ENCODE results near the gene ELF4. TPM values are rescaled to one million over a fixed set of nuclear protein-coding genes. Genes with fewer than 3 reads are reported as not detected.
"Not testable (repeated sequence)": the region's sequence is repeated elsewhere in the genome, so short reads cannot be mapped to it uniquely, and the experiment has no call there.

The ELF4 gene
- total RNA-seq, 3 donors from 2014 or later (not counting 1 experiment from before 2014, with no cell fraction given) = 83.3 to 105 (median 98.7) TPM

DNA sequence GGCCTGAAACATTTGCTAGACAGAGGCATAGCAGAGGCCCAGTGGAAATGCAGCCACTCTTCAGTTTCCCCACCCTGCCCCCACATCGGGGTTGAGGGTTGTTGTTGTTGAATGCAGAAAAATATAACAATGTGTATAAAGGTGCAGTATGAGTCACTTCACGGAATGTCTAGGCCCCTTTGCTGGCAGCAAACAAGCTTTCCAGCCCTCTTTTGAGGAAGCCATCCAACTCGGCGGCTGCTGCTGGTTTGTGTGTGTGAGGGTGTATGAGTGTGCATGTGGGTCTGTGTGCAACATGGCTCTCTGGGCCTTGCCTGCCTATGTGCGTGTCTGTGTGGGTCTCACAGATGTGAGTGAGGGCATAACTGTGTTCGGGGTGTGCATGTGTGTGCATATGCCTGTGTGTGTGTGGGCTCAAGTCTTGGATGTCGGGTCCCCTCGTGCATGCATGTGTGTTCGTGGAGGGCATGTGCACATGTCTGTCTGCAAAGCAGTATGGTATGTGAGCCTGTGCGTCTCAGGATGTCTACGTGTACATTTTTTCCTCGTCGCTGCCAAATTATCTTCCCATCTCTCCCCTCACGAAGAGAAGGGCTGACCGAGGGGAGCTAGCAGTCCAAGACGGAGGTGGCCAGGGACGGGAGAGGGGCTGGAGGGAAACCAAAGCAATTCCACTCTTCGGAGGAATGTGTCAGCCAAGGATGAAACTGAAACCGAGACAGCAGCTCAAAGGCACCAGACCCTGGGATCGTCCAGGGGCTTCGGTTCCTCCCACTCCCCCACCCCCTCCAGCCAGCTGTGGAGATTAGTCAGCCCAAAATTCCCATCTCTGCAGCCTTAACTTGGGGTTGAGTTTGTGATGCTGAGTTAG, 8.4 kb upstream of the ELF4 start:
- peaks cover 29% of the 10 kb centered on the region for H3K4me1 ChIP-seq (ENCODE audit: control insufficient read depth, insufficient read depth, low read length)
- no peaks in the 10 kb centered on the region for H3K9me3 Mint-ChIP-seq
- no peaks in the 10 kb centered on the region for H3K36me3 Mint-ChIP-seq
- TF ChIP-seq, protein P1, sequence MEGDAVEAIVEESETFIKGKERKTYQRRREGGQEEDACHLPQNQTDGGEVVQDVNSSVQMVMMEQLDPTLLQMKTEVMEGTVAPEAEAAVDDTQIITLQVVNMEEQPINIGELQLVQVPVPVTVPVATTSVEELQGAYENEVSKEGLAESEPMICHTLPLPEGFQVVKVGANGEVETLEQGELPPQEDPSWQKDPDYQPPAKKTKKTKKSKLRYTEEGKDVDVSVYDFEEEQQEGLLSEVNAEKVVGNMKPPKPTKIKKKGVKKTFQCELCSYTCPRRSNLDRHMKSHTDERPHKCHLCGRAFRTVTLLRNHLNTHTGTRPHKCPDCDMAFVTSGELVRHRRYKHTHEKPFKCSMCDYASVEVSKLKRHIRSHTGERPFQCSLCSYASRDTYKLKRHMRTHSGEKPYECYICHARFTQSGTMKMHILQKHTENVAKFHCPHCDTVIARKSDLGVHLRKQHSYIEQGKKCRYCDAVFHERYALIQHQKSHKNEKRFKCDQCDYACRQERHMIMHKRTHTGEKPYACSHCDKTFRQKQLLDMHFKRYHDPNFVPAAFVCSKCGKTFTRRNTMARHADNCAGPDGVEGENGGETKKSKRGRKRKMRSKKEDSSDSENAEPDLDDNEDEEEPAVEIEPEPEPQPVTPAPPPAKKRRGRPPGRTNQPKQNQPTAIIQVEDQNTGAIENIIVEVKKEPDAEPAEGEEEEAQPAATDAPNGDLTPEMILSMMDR (IDR thresholded peaks at IDR 0.05) = no peak
- H3K9me3 ChIP-seq (ENCODE audit: control insufficient read depth, insufficient read depth, low read length) = no peaks in the 10 kb centered on the region
- no peak overlapping the region for H3K4me3 Mint-ChIP-seq
- no peak for DNase-seq
- intact Hi-C loops (cut with micrococcal nuclease) = no loop called here
- no peaks in the 10 kb centered on the region for H3K36me3 ChIP-seq (ENCODE audit: control insufficient read depth, insufficient read depth, low read length)
- H3K27ac Mint-ChIP-seq = no peak overlapping the region
- peaks cover 0 to 8% of the 10 kb centered on the region in 2 donors for H3K27me3 Mint-ChIP-seq (ENCODE audit: low read depth in 2 of 2)
- ATAC-seq = no peak
- WGBS (ENCODE audit: insufficient coverage) = 78% methylated on average over 13 of the region's 21 CpGs
- no peaks in the 10 kb centered on the region for H3K27me3 ChIP-seq (ENCODE audit: control insufficient read depth, insufficient read depth, low read length)
- H3K27ac ChIP-seq (ENCODE audit: low read length) = no peak overlapping the region
- H3K4me3 ChIP-seq (ENCODE audit: low read length) = no peak overlapping the region
- H3K4me1 Mint-ChIP-seq = peaks cover 10 to 17% of the 10 kb centered on the region in 2 donors

- no peaks in the 10 kb centered on the region for H3K36me3 ChIP-seq (ENCODE audit: control insufficient read depth, insufficient read depth, low read length)
- H3K4me1 ChIP-seq (ENCODE audit: control insufficient read depth, insufficient read depth, low read length) = peaks cover 29% of the 10 kb centered on the region
- H3K9me3 Mint-ChIP-seq = no peaks in the 10 kb centered on the region
- TF ChIP-seq, protein P1 (IDR thresholded peaks at IDR 0.05) = no peak
- no peak overlapping the region for H3K4me3 Mint-ChIP-seq
- H3K27me3 Mint-ChIP-seq (ENCODE audit: low read depth in 2 of 2) = no peaks in the 10 kb centered on the region
- H3K4me1 Mint-ChIP-seq = peaks cover 10 to 17% of the 10 kb centered on the region in 2 donors
- intact Hi-C loops (cut with micrococcal nuclease) = no loop called here
- ATAC-seq (no peak), DNase-seq (no peak)
- no peak overlapping the region for H3K27ac ChIP-seq (ENCODE audit: low read length)
- no peak overlapping the region for H3K27ac Mint-ChIP-seq
- H3K36me3 Mint-ChIP-seq = no peaks in the 10 kb centered on the region
- no peaks in the 10 kb centered on the region for H3K27me3 ChIP-seq (ENCODE audit: control insufficient read depth, insufficient read depth, low read length)
- WGBS (ENCODE audit: insufficient coverage) = 95% methylated on average over 6 of the region's 7 CpGs
- H3K9me3 ChIP-seq (ENCODE audit: control insufficient read depth, insufficient read depth, low read length) = no peaks in the 10 kb centered on the region
- H3K4me3 ChIP-seq (ENCODE audit: low read length) = no peak overlapping the region
Measured at GRCh38 chrX:130117166-130117565, 6.9 kb upstream of the ELF4 start.

DNA sequence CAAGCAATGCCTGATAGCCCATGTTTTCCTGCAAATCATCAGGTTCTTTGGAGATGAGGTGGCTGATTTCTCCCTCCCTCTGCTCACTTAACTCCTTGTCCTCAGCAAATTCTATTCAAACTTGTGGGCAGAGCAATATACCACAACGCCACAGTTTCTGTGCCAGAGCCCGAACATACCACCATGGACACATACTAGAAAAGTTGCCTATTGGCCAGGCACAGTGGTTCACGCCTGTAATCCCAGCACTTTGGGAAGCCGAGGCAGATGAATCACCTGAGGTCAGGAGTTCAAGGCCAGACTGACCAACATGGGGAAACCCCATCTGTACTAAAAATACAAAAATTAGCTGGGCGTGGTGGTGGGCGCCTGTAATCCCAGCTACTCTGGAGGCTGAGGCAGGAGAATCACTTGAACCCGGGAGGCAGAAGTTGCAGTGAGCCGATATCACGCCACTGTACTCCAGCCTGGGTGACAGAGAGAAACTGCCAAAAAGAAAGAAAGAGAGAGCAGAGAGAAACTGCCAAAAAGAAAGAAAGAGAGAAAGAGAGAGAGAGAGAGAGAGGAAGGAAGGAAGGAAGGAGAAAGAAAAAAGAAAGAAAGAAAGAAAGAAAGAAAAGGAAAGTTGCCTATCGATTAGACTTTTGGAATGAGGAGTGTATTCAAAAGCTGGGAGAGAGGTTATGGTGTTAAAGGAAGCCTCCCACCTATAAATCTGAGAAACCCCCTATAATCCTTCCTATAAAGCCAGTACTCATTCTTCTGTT, 5.0 kb upstream of the ELF4 start:
- intact Hi-C loops (cut with micrococcal nuclease); H3K4me3 Mint-ChIP-seq; H3K27me3 ChIP-seq (ENCODE audit: control insufficient read depth, insufficient read depth, low read length); H3K36me3 ChIP-seq (ENCODE audit: control insufficient read depth, insufficient read depth, low read length); H3K4me3 ChIP-seq (ENCODE audit: low read length); H3K9me3 Mint-ChIP-seq; H3K27me3 Mint-ChIP-seq (ENCODE audit: low read depth in 2 of 2); H3K27ac Mint-ChIP-seq; H3K27ac ChIP-seq (ENCODE audit: low read length); H3K36me3 Mint-ChIP-seq; DNase-seq; H3K9me3 ChIP-seq (ENCODE audit: control insufficient read depth, insufficient read depth, low read length); ATAC-seq: not testable (repeated sequence)
- 74% methylated on average over 9 of the region's 10 CpGs for WGBS (ENCODE audit: insufficient coverage)
- peaks cover 22% of the 10 kb centered on the region for H3K4me1 ChIP-seq (ENCODE audit: control insufficient read depth, insufficient read depth, low read length)
- peaks cover 6 to 23% of the 10 kb centered on the region in 2 donors for H3K4me1 Mint-ChIP-seq

DNA sequence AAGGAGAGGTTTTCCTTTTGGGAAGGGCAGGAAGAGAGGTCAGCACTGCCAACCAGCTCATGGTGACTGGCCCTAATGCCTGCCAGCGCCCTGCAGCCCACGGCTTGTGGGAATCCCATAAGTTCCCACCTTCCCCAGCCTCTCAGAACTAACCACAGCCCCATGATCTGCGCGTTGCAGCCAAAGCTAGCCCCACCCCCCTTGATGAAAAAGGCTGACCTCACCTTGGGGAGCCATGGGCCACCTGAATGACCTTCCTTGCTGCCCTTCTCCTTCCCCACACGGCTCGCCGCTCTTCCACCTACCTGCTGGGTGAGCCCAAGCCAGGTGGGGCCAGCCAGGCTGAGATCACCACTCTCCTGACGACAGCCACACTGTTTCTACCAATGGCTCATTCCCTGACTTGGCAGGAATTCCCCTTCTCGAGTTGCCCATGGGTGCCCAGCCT, 3.9 kb upstream of the ELF4 start:
- Mint-ChIP-seq H3K4me3 (no peak overlapping the region), H3K27me3 (ENCODE audit: low read depth in 2 of 2) (no peaks in the 10 kb centered on the region), H3K27ac (no peak overlapping the region), H3K4me1 (peaks cover under 1 to 20% of the 10 kb centered on the region in 2 donors), H3K36me3 (no peaks in the 10 kb centered on the region), H3K9me3 (no peaks in the 10 kb centered on the region)
- H3K27ac ChIP-seq (ENCODE audit: low read length) = no peak overlapping the region
- TF ChIP-seq, protein P1 (IDR thresholded peaks at IDR 0.05) = no peak
- no peaks in the 10 kb centered on the region for H3K9me3 ChIP-seq (ENCODE audit: control insufficient read depth, insufficient read depth, low read length)
- peaks cover 14% of the 10 kb centered on the region for H3K4me1 ChIP-seq (ENCODE audit: control insufficient read depth, insufficient read depth, low read length)
- ATAC-seq = no peak
- intact Hi-C loops (cut with micrococcal nuclease) = no loop called here
- no peaks in the 10 kb centered on the region for H3K36me3 ChIP-seq (ENCODE audit: control insufficient read depth, insufficient read depth, low read length)
- WGBS (ENCODE audit: insufficient coverage) = 77% methylated on average over 9 of the region's 9 CpGs
- H3K27me3 ChIP-seq (ENCODE audit: control insufficient read depth, insufficient read depth, low read length) = no peaks in the 10 kb centered on the region
- no peak for DNase-seq
- no peak overlapping the region for H3K4me3 ChIP-seq (ENCODE audit: low read length)

Measured in natural killer cell (primary cell).